ELF-1 (cell line): ENCODE data around the gene TFG.

Source experiments
- DNase-seq: peaks from one replicate; pipeline ENCODE4 v3.0.0-alpha.2; 2016; ENCODE audit warnings: low read depth, low spot score

The TFG gene

DNA sequence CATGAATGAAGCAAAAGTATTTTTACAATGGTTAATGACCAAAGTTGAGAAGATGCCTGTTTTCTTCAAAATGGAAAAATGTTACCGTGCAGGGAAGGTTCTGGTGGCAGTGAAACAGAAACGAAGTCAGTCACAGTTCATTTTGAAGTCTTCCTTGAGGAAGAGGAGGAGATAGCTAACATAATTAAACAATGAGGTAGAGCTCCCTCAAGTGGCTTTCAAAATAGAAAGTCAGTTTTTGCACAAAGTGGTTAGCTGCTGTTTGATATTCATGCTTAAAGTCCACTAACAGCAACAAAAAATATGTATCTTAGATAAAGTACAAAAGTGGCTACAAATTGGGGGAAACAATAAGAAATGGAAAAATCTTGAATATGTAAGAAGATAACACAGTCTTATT is 87.3 kb downstream of the TFG start:
- no peak for DNase-seq

DNA sequence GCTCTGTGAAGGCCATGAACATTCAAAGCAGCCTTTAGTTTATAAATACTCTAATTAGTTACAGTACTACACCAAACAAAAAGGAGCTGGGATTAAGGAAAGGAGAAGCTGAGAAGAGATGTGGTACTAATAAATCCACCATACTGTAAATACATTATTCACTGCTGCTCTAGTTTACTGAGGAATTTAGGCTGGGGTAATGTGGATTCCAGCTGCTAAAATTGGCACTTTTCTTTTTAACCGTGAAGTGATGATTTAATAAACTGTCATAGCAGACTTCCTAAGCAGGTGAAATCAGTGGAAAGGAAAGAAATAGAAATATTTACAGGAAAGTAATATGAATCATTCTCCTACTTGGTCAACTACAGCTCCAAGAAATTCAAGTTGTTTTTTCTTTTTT is 88.7 kb downstream of the TFG start:
- DNase-seq, result no peak
